A673 (cell line): ENCODE results near the gene ZEB1.

Experiments used
- CTCF ChIP-seq: fragments of 300-800, 200-600 bp; sonication (generic); conservative IDR thresholded peaks from 2 replicates; pipeline ENCODE4 v1.5.1; 2017; ENCODE audit warnings: low read depth, mild to moderate bottlenecking, antibody characterized with exemption, low read length, moderate library complexity, mixed read lengths
- EZH2 ChIP-seq: fragments of 200-600 bp; sonication (generic); IDR thresholded peaks from 2 replicates; pipeline ENCODE4 v1.6.1; 2017; ENCODE audit warnings: borderline replicate concordance, low read depth, mild to moderate bottlenecking, mixed read lengths, antibody characterized with exemption, low read length; ENCODE audit not compliant: poor library complexity, severe bottlenecking

- TF ChIP-seq CTCF (no peak), EZH2 (no peak)
Observed at GRCh38 chr10:31557854-31558253, 238.8 kb downstream of the ZEB1 start.
